SK-N-SH treated with all-trans-retinoic acid at 6 μM for 48 hours (cell line): ENCODE results near the gene MMP15.

Experiments used
- ATAC-seq: fragments of 200-7000 bp; cut with Tn5 transposase; 3 replicates; pipeline ENCODE4 v1.9.1; 2020; ENCODE audit warnings: mild to moderate bottlenecking, moderate library complexity
- ARNTL ChIP-seq: fragments of 450-650 bp; formaldehyde crosslinking; IDR thresholded peaks from 2 replicates; pipeline ENCODE4 v1.5.0; 2020; ENCODE audit warnings: low read depth, mild to moderate bottlenecking, moderate library complexity, borderline replicate concordance
- BACH2 ChIP-seq: fragments of 250-450 bp; sonication (Bioruptor Pico); IDR thresholded peaks from 2 replicates; pipeline ENCODE4 v1.9.0; 2021; ENCODE audit warnings: mild to moderate bottlenecking, borderline replicate concordance
- CSDC2 ChIP-seq: fragments of 250-450 bp; sonication (Bioruptor Pico); IDR thresholded peaks from 2 replicates; pipeline ENCODE4 v1.5.0; 2020; ENCODE audit warnings: mild to moderate bottlenecking, moderate library complexity
- ESRRG ChIP-seq: fragments of 250-450 bp; sonication (Bioruptor Pico); IDR thresholded peaks from 2 replicates; pipeline ENCODE4 v1.6.1; 2021; ENCODE audit warnings: mild to moderate bottlenecking
- GLIS3 ChIP-seq: fragments of 250-450 bp; sonication (Bioruptor Pico); IDR thresholded peaks from 2 replicates; pipeline ENCODE4 v1.5.0; 2020; ENCODE audit warnings: mild to moderate bottlenecking, moderate library complexity
- ISL1 ChIP-seq: fragments of 250-450 bp; sonication (Bioruptor Pico); IDR thresholded peaks from 2 replicates; pipeline ENCODE4 v2.1.2; 2022; ENCODE audit warnings: mild to moderate bottlenecking, moderate library complexity
- OSR1 ChIP-seq: fragments of 250-450 bp; sonication (Bioruptor Pico); IDR thresholded peaks from 2 replicates; pipeline ENCODE4 v1.8.0; 2022; ENCODE audit warnings: moderate library complexity, mild to moderate bottlenecking, inconsistent platforms
- PPARA ChIP-seq: fragments of 250-450 bp; sonication (Bioruptor Pico); IDR thresholded peaks from 2 replicates; pipeline ENCODE4 v1.5.0; 2020; ENCODE audit warnings: mild to moderate bottlenecking, borderline replicate concordance
- RARB ChIP-seq: fragments of 250-450 bp; sonication (Bioruptor Pico); IDR thresholded peaks from 2 replicates; pipeline ENCODE4 v1.8.0; 2021; ENCODE audit warnings: mild to moderate bottlenecking, moderate library complexity
- SNAI2 ChIP-seq: fragments of 250-450 bp; sonication (Bioruptor Pico); IDR thresholded peaks from 2 replicates; pipeline ENCODE4 v1.5.0; 2020; ENCODE audit warnings: mild to moderate bottlenecking, moderate library complexity
- TCF4 ChIP-seq: fragments of 250-450 bp; sonication (Bioruptor Pico); IDR thresholded peaks from 2 replicates; pipeline ENCODE4 v1.8.0; 2021; ENCODE audit warnings: mild to moderate bottlenecking, moderate library complexity, borderline replicate concordance
- TOX ChIP-seq: fragments of 250-450 bp; sonication (Bioruptor Pico); IDR thresholded peaks from 2 replicates; pipeline ENCODE4 v1.8.0; 2021; ENCODE audit warnings: mild to moderate bottlenecking, moderate library complexity, borderline replicate concordance
- ZC3H10 ChIP-seq: fragments of 250-450 bp; sonication (Bioruptor Pico); IDR thresholded peaks from 2 replicates; pipeline ENCODE4 v1.5.1; 2021; ENCODE audit warnings: mild to moderate bottlenecking, moderate library complexity
- ZFP3 ChIP-seq: fragments of 250-450 bp; sonication (Bioruptor Pico); IDR thresholded peaks from 2 replicates; pipeline ENCODE4 v1.5.0; 2020; ENCODE audit warnings: mild to moderate bottlenecking, moderate library complexity
- ZFP30 ChIP-seq: fragments of 450-650 bp; formaldehyde crosslinking; IDR thresholded peaks from 2 replicates; pipeline ENCODE4 v1.5.0; 2022; ENCODE audit warnings: mild to moderate bottlenecking, moderate library complexity
- ZNF565 ChIP-seq: fragments of 450-650 bp; formaldehyde crosslinking; conservative IDR thresholded peaks from 2 replicates; pipeline ENCODE4 v1.5.0; 2020; ENCODE audit warnings: low read depth, mild to moderate bottlenecking, moderate library complexity
- ZNF70 ChIP-seq: fragments of 450-650 bp; formaldehyde crosslinking; IDR thresholded peaks from 2 replicates; pipeline ENCODE4 v1.5.0; 2020; ENCODE audit warnings: mild to moderate bottlenecking, moderate library complexity
- ZNF8 ChIP-seq: fragments of 450-650 bp; formaldehyde crosslinking; IDR thresholded peaks from 2 replicates; pipeline ENCODE4 v1.5.0; 2020; ENCODE audit warnings: mild to moderate bottlenecking, moderate library complexity
- TF ChIP-seq, protein P1 (sequence below): fragments of 250-450 bp; sonication (Bioruptor Pico); IDR thresholded peaks from 2 replicates; pipeline ENCODE4 v1.5.0; 2020; ENCODE audit warnings: mild to moderate bottlenecking, moderate library complexity

The MMP15 gene

DNA sequence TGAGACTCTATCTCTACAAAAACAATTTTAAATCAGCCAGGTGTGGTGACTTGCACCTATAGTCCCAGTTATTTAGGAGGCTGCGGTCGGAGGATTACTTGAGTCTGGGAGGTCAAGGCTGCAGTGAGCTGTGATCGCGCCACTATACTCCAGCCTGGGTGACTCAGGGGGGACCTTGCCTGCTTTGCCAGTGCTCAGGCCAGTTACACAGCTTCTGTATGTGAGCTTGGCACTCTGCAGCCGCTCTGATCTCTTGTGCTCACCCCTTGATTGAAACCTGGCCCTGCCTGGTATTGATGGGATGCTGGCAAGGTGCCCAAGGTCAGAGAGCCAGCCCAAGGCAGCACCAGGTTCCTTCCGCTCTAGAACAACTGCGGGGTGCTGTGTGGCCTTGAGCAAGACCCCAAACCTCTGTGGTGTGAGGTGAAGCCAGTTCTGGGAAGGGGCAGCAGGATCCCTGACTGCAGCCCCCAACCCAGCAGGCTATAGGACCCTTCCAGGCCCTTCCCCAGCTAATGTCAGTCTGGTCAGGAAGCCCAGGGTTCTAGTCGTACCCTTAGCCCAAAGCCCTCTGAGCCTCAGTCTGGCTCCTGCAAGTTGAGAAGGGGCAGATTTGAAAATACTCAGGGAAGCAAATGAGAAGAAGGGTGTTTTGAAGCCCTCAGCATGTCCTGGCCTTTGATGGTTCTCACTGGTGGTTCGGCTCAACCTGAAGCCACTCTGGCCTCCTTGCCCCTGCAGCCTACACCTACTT lies 18.9 kb downstream of the MMP15 start:
- TF ChIP-seq ESRRG, result no peak
- TF ChIP-seq GLIS3, result no peak
- no peak for TF ChIP-seq CSDC2
- TF ChIP-seq, protein P1, sequence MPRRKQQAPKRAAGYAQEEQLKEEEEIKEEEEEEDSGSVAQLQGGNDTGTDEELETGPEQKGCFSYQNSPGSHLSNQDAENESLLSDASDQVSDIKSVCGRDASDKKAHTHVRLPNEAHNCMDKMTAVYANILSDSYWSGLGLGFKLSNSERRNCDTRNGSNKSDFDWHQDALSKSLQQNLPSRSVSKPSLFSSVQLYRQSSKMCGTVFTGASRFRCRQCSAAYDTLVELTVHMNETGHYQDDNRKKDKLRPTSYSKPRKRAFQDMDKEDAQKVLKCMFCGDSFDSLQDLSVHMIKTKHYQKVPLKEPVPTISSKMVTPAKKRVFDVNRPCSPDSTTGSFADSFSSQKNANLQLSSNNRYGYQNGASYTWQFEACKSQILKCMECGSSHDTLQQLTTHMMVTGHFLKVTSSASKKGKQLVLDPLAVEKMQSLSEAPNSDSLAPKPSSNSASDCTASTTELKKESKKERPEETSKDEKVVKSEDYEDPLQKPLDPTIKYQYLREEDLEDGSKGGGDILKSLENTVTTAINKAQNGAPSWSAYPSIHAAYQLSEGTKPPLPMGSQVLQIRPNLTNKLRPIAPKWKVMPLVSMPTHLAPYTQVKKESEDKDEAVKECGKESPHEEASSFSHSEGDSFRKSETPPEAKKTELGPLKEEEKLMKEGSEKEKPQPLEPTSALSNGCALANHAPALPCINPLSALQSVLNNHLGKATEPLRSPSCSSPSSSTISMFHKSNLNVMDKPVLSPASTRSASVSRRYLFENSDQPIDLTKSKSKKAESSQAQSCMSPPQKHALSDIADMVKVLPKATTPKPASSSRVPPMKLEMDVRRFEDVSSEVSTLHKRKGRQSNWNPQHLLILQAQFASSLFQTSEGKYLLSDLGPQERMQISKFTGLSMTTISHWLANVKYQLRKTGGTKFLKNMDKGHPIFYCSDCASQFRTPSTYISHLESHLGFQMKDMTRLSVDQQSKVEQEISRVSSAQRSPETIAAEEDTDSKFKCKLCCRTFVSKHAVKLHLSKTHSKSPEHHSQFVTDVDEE (CRISPR knock-in tag), result no peak
- TF ChIP-seq ZFP3, result no peak
- no peak for TF ChIP-seq ZNF70 (CRISPR knock-in tag)
- no peak for ATAC-seq

DNA sequence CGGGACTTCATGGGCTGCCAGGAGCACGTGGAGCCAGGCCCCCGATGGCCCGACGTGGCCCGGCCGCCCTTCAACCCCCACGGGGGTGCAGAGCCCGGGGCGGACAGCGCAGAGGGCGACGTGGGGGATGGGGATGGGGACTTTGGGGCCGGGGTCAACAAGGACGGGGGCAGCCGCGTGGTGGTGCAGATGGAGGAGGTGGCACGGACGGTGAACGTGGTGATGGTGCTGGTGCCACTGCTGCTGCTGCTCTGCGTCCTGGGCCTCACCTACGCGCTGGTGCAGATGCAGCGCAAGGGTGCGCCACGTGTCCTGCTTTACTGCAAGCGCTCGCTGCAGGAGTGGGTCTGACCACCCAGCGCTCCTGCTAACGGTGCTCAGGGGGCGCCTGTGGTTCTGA lies 19.5 kb downstream of the MMP15 start:
- no peak for ATAC-seq
- TF ChIP-seq ISL1 (CRISPR knock-in tag) (no peak), RARB (no peak), ZC3H10 (CRISPR knock-in tag) (no peak), TCF4 (no peak), TOX (no peak), ARNTL (CRISPR knock-in tag) (no peak), ZNF8 (CRISPR knock-in tag) (no peak), ESRRG (no peak), ZFP30 (CRISPR knock-in tag) (no peak), CSDC2 (no peak), ZNF565 (CRISPR knock-in tag) (no peak), SNAI2 (CRISPR knock-in tag) (no peak)
- TF ChIP-seq, protein P1 (CRISPR knock-in tag), result no peak

DNA sequence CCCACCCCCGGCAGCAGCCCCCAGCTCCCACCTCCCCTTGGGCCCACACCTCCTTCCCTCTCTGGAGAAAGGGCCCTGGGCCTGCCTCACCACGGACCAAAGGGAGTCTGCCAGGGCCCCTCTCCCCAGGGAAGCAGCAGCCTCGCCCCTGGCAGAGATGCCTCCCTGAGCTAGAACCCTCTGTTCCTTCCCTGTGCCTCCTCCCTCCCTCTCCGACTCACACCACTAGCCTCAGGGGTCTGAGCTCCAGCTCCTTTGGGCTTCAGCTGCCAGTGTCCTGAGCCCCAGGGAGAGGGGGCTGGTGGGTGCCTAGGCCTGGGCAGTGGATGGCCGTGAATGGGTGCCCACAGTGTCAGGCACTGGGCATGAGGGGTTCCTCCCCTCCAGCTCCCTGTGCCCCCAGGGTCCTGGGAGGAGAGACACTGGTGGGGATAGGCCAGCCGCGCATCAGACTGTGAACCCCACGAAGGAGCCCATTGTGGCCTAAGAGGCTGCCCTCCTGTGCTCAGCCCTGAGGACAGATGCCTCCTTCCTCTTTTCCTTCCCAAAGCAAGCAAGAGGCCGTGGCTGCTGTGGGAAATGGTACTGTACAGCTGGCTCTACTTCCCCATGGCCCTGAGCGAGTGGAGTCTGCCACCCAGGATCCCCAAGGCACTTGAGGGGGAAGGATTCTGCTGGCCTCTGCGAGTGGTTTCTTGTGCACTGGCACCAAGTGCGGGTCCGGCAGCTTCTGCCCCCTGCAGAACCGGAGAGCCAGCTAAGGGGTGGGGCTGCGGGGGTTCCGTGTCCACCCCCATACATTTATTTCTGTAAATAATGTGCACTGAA lies 20.7 kb downstream of the MMP15 start:
- no peak; the same call in 2 of the 3 replicates for ATAC-seq
- TF ChIP-seq ZNF8 (CRISPR knock-in tag) (no peak), PPARA (CRISPR knock-in tag) (no peak), TOX (no peak), RARB (no peak), ARNTL (CRISPR knock-in tag) (no peak), TCF4 (no peak), ZFP30 (CRISPR knock-in tag) (no peak), ZNF70 (CRISPR knock-in tag) (no peak), ZNF565 (CRISPR knock-in tag) (no peak), GLIS3 (no peak), ESRRG (no peak), BACH2 (no peak), ZC3H10 (CRISPR knock-in tag) (no peak)
- TF ChIP-seq, protein P1 (CRISPR knock-in tag), result no peak

DNA sequence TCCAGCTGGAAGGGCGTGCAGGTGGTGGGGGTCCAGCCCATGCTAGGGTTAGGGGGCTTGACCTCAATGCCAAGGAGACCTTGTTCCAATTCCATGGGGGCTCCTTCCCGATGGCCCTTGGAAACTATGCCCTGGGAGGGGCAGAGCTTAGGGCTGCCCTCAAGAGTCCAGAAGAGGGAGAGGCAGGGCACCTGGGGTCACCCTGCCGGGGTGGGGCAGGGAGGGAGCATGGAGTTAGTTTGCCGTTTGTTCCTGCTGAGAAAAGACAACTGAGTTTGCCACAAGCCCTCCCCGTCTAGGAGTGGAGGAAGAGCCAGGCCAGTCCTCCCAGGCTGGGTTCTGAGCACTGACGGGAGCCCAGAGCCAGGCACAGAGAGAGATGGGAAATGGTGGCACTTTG lies 21.4 kb downstream of the MMP15 start:
- TF ChIP-seq ESRRG, result no peak
- no peak for TF ChIP-seq BACH2
- no peak for TF ChIP-seq ARNTL (CRISPR knock-in tag)
- TF ChIP-seq RARB, result no peak
- TF ChIP-seq OSR1 (CRISPR knock-in tag), result no peak
- TF ChIP-seq PPARA (CRISPR knock-in tag), result no peak
- ATAC-seq, result no peak
